MCF 10A (cell line): Measurements from ENCODE around the gene YBX1. TPM values are rescaled to one million over a fixed set of nuclear protein-coding genes. Genes with fewer than 3 reads are reported as not detected.

Experiments used
- BruUV-seq: library from RNA; stranded (reverse); fragments of 400-500 nt; replicated peaks from 2 replicates; lab custom pipeline; 2021; lab: Mats Ljungman, UMichigan
- CTCF ChIA-PET: fragments of 300-600 bp; sonication (Branson Sonifier 250); formaldehyde crosslinking; extraction: SDS; loops from one replicate; lab custom pipeline; 2021; ENCODE audit warnings: antibody characterized with exemption, inconsistent platforms; lab: Yijun Ruan, JAX
- POLR2A ChIA-PET: fragments of 300-600, 350-650 bp; sonication (Branson Sonifier 250); formaldehyde crosslinking; extraction: SDS; loops from one replicate; lab custom pipeline; 2020; ENCODE audit warnings: antibody characterized with exemption, inconsistent platforms; lab: Yijun Ruan, JAX
- DNase-seq: peaks from one replicate; pipeline ENCODE4 v3.0.0-alpha.2; 2018; ENCODE audit not compliant: unreplicated experiment
- H3K27ac Mint-ChIP-seq: one replicate; pipeline ENCODE4 v1.8.0; 2022; ENCODE audit warnings: mild to moderate bottlenecking, low read depth, mixed read lengths; ENCODE audit not compliant: unreplicated experiment
- H3K27me3 Mint-ChIP-seq: one replicate; pipeline ENCODE4 v1.8.0; 2022; ENCODE audit warnings: mixed read lengths; ENCODE audit not compliant: insufficient read depth, unreplicated experiment
- H3K36me3 Mint-ChIP-seq: one replicate; pipeline ENCODE4 v1.8.0; 2022; ENCODE audit warnings: mild to moderate bottlenecking, moderate library complexity, mixed read lengths; ENCODE audit not compliant: insufficient read depth, unreplicated experiment
- H3K4me1 Mint-ChIP-seq: one replicate; pipeline ENCODE4 v1.8.0; 2022; ENCODE audit warnings: mixed read lengths; ENCODE audit not compliant: insufficient read depth, unreplicated experiment
- H3K4me3 Mint-ChIP-seq: one replicate; pipeline ENCODE4 v1.8.0; 2022; ENCODE audit warnings: mild to moderate bottlenecking, moderate library complexity, mixed read lengths; ENCODE audit not compliant: unreplicated experiment
- H3K9me3 Mint-ChIP-seq: one replicate; pipeline ENCODE4 v1.8.0; 2022; ENCODE audit warnings: mixed read lengths; ENCODE audit not compliant: unreplicated experiment
- intact Hi-C: fragments of 100-400 bp; cut with micrococcal nuclease; formaldehyde crosslinking; loops from 2 replicates; pipeline ENCODE4 v1.14.1; 2022
- total RNA-seq: library from RNA; stranded (reverse); gene quantifications from 2 replicates; pipeline ENCODE4 v1.2.3, GENCODE V29; 2022
- TF ChIP-seq, protein P1 (sequence below): fragments of 200-600 bp; IDR thresholded peaks from one replicate; pipeline ENCODE4 v1.8.0; 2022; ENCODE audit warnings: antibody characterized with exemption, mild to moderate bottlenecking; ENCODE audit not compliant: unreplicated experiment

Gene YBX1
- total RNA-seq, 1 experiment from 2014 or later = 1,200 TPM

DNA sequence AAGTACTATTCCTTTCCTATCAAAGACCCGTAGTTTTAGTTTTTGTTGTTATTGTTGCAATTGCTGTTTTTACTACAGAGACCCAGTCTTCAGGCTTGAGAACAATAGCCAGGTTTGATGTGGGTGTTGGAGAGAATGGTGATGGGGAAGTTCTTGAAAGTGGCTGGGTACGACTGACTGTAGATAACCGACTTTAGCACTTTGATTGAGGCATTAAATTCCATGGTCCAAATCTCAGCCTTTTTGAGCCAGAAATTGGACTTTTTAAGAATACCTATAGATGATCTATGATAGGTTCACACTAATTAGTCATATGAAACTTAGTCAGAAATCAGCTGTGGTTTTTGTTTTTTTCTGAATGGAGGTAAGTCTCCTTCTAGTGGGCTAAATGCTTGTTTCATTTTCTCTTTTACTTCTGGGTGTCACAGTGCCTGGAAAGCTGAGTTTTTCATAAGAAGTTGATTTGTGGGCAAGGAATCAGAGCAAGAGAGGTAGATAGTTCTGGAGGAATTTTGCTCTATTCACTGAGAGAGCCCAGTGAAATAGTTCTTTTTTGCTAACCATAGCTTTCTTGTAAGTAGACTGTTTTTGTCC, 21.2 kb upstream of the YBX1 start:
- TF ChIP-seq, protein P1, sequence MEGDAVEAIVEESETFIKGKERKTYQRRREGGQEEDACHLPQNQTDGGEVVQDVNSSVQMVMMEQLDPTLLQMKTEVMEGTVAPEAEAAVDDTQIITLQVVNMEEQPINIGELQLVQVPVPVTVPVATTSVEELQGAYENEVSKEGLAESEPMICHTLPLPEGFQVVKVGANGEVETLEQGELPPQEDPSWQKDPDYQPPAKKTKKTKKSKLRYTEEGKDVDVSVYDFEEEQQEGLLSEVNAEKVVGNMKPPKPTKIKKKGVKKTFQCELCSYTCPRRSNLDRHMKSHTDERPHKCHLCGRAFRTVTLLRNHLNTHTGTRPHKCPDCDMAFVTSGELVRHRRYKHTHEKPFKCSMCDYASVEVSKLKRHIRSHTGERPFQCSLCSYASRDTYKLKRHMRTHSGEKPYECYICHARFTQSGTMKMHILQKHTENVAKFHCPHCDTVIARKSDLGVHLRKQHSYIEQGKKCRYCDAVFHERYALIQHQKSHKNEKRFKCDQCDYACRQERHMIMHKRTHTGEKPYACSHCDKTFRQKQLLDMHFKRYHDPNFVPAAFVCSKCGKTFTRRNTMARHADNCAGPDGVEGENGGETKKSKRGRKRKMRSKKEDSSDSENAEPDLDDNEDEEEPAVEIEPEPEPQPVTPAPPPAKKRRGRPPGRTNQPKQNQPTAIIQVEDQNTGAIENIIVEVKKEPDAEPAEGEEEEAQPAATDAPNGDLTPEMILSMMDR = no peak
- intact Hi-C loops = no loop called here
- no peaks in the 10 kb centered on the region for H3K9me3 Mint-ChIP-seq
- no peaks in the 10 kb centered on the region for H3K27me3 Mint-ChIP-seq
- H3K4me1 Mint-ChIP-seq = peaks cover 13% of the 10 kb centered on the region
- peak overlapping the region; percentile 66 for H3K27ac Mint-ChIP-seq
- ChIA-PET POLR2A (interaction anchor here (0.8 to 2.2 kb wide), 3 partner anchors 18 to 26 kb away, joined by 3 to 17 read pairs (median 10); partner anchors contain the start of gene YBX1), CTCF (interaction anchor here (1.0 kb wide), 1 partner anchor 21 kb away, joined by 3 read pairs; the partner anchor contains the start of gene YBX1)
- no peak overlapping the region for H3K4me3 Mint-ChIP-seq
- TSS peak; percentile 7 for BruUV-seq
- DNase-seq = no peak
- H3K36me3 Mint-ChIP-seq = peaks cover 36% of the 10 kb centered on the region

DNA sequence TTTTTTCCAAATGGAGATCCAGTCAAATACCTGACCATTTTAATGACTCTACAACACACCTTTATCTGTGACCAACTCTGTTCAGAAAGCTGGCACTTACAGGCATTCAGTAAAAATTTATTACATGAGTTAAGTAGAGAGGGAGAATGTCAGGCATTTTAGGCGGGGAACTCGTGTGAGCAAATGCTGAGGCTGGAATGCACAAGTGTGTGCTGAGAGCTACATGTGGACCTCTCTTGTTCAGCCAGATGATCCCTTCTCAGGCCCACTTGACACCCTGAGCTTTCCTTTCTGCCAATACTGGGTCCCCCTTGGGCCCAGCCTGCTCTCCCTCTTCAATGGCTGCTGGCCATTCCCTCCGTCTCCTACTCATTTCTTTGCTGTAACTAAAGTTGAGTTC, 12.3 kb upstream of the YBX1 start:
- Mint-ChIP-seq H3K4me1 (no peaks in the 10 kb centered on the region), H3K4me3 (no peak overlapping the region), H3K9me3 (no peaks in the 10 kb centered on the region), H3K27me3 (no peaks in the 10 kb centered on the region), H3K27ac (no peak overlapping the region), H3K36me3 (peaks cover 43% of the 10 kb centered on the region)
- ChIA-PET CTCF (interaction anchor here (0.6 kb wide), 1 partner anchor 54 kb away, joined by 3 read pairs; no protein-coding TSS in a partner anchor), POLR2A (interaction anchor here (1.2 to 3.0 kb wide), 3 partner anchors 10 to 12 kb away, joined by 3 to 16 read pairs (median 3); partner anchors contain the start of genes PPIH and YBX1)
- BruUV-seq = no TSS peak
- intact Hi-C loops = no loop called here
- TF ChIP-seq, protein P1 = no peak
- no peak for DNase-seq

DNA sequence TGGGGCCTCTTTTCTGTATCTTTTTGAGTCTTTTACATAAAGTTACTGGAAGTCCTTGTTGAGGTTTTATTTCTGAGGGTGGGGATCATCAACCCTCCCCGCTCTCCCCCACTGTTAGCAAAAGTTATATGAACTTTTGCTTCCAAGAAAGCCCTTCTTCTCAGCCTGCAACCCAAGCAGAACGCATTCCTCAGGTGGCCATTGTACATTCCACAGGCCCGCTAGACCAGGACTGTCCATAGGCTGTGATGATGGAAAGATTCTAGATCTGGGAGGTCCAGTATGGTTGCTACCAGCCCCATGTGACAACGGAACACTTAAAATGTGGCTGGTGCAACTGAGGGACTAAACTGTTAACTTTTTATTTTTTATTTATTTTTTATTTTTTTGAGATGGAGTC, 11.8 kb upstream of the YBX1 start:
- Mint-ChIP-seq H3K27me3 (no peaks in the 10 kb centered on the region), H3K36me3 (peaks cover 47% of the 10 kb centered on the region), H3K27ac (no peak overlapping the region), H3K9me3 (no peaks in the 10 kb centered on the region), H3K4me3 (no peak overlapping the region), H3K4me1 (no peaks in the 10 kb centered on the region)
- CTCF ChIA-PET = interaction anchor here (0.6 kb wide), 1 partner anchor 55 kb away, joined by 3 read pairs; no protein-coding TSS in a partner anchor
- TF ChIP-seq, protein P1 = no peak
- DNase-seq = no peak
- no TSS peak for BruUV-seq
- POLR2A ChIA-PET = interaction anchor here (0.7 to 3.0 kb wide), 3 partner anchors 10 to 110 kb away, joined by 4 to 16 read pairs (median 11); partner anchors contain the start of gene YBX1
- intact Hi-C loops = no loop called here

DNA sequence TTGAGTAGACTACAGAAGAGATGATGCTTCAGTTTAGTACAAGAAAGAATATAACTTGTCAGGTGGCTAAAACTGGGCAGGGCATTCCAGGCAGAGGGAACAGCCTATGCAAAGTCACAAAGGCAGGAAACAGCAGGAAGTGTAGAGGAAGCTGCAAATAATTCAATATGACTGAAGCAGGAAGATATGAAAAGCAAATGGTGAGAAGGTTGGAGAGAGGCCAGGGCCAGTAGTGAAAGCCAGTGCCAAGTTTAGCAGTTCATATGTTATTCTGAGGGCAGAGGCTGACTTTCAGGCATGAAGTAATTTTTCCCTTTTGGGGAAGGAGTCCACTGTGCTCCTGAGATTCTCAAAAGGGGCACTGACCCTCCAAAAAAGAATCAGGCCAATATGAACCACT, 8.0 kb upstream of the YBX1 start:
- no peaks in the 10 kb centered on the region for H3K4me1 Mint-ChIP-seq
- intact Hi-C loops = no loop called here
- peaks cover 32% of the 10 kb centered on the region for H3K36me3 Mint-ChIP-seq
- peak overlapping the region; percentile 81 for H3K27ac Mint-ChIP-seq
- no peak overlapping the region for H3K4me3 Mint-ChIP-seq
- no peaks in the 10 kb centered on the region for H3K27me3 Mint-ChIP-seq
- H3K9me3 Mint-ChIP-seq = no peaks in the 10 kb centered on the region
- BruUV-seq = no TSS peak
- POLR2A ChIA-PET = interaction anchor here (1.8 kb wide), 1 partner anchor 8 kb away, joined by 10 read pairs; the partner anchor contains the start of gene YBX1
- CTCF ChIA-PET = interaction anchor here (0.6 kb wide), 1 partner anchor 59 kb away, joined by 3 read pairs; no protein-coding TSS in a partner anchor
- DNase-seq = no peak
- TF ChIP-seq, protein P1 = no peak
